WTC11 (cell line): ENCODE results near the gene PHF1. TPM values are rescaled to one million over a fixed set of nuclear protein-coding genes. Genes with fewer than 3 reads are reported as not detected.

Source experiments
- CREM ChIP-seq: sonication (generic); formaldehyde crosslinking; IDR thresholded peaks from 2 replicates; pipeline ENCODE4 v1.8.1; 2022; ENCODE audit warnings: mild to moderate bottlenecking, missing genetic modification reagents, moderate library complexity
- ERG ChIP-seq: fragments of 250-450 bp; sonication (Bioruptor Pico); IDR thresholded peaks from 2 replicates; pipeline ENCODE4 v1.8.0; 2021; ENCODE audit warnings: mild to moderate bottlenecking
- ETV6 ChIP-seq: sonication (generic); formaldehyde crosslinking; IDR thresholded peaks from 2 replicates; pipeline ENCODE4 v1.8.1; 2022; ENCODE audit warnings: mild to moderate bottlenecking, missing genetic modification reagents
- FOXK1 ChIP-seq: sonication (generic); formaldehyde crosslinking; IDR thresholded peaks from 2 replicates; pipeline ENCODE4 v1.8.0; 2022; ENCODE audit warnings: mild to moderate bottlenecking, moderate library complexity, missing genetic modification reagents
- HMGXB4 ChIP-seq: sonication (generic); formaldehyde crosslinking; IDR thresholded peaks from 2 replicates; pipeline ENCODE4 v1.8.1; 2023; ENCODE audit warnings: mild to moderate bottlenecking, moderate library complexity, missing genetic modification reagents
- JUN ChIP-seq: sonication (generic); formaldehyde crosslinking; IDR thresholded peaks from 2 replicates; pipeline ENCODE4 v1.8.0; 2023; ENCODE audit warnings: mild to moderate bottlenecking, missing genetic modification reagents
- MAX ChIP-seq: sonication (generic); formaldehyde crosslinking; IDR thresholded peaks from 2 replicates; pipeline ENCODE4 v1.8.0; 2022; ENCODE audit warnings: mild to moderate bottlenecking, missing genetic modification reagents
- NFYB ChIP-seq: sonication (generic); formaldehyde crosslinking; conservative IDR thresholded peaks from 2 replicates; pipeline ENCODE4 v1.8.0; 2022; ENCODE audit warnings: low read depth, missing genetic modification reagents
- PRDM15 ChIP-seq: sonication (generic); formaldehyde crosslinking; IDR thresholded peaks from 2 replicates; pipeline ENCODE4 v1.8.0; 2022; ENCODE audit warnings: missing genetic modification reagents
- SMAD4 ChIP-seq: sonication (generic); formaldehyde crosslinking; IDR thresholded peaks from 2 replicates; pipeline ENCODE4 v1.8.0; 2022; ENCODE audit warnings: mild to moderate bottlenecking, missing genetic modification reagents
- SP1 ChIP-seq: sonication (generic); formaldehyde crosslinking; conservative IDR thresholded peaks from 2 replicates; pipeline ENCODE4 v1.8.1; 2022; ENCODE audit warnings: missing genetic modification reagents
- TCF7 ChIP-seq: sonication (generic); formaldehyde crosslinking; IDR thresholded peaks from 2 replicates; pipeline ENCODE4 v1.8.0; 2022; ENCODE audit warnings: mild to moderate bottlenecking, low read depth, missing genetic modification reagents, moderate library complexity
- TEAD1 ChIP-seq: sonication (generic); formaldehyde crosslinking; IDR thresholded peaks from 2 replicates; pipeline ENCODE4 v1.8.0; 2022; ENCODE audit warnings: mild to moderate bottlenecking, missing genetic modification reagents
- TP53 ChIP-seq: sonication (generic); formaldehyde crosslinking; IDR thresholded peaks from 2 replicates; pipeline ENCODE4 v1.8.1; 2023; ENCODE audit warnings: mild to moderate bottlenecking, missing genetic modification reagents
- USF2 ChIP-seq: sonication (generic); formaldehyde crosslinking; IDR thresholded peaks from 2 replicates; pipeline ENCODE4 v1.8.1; 2023; ENCODE audit warnings: mild to moderate bottlenecking, missing genetic modification reagents, moderate library complexity
- ZBTB43 ChIP-seq: sonication (generic); formaldehyde crosslinking; IDR thresholded peaks from 2 replicates; pipeline ENCODE4 v1.8.1; 2023; ENCODE audit warnings: mild to moderate bottlenecking, missing genetic modification reagents
- ZNF263 ChIP-seq: sonication (generic); formaldehyde crosslinking; IDR thresholded peaks from 2 replicates; pipeline ENCODE4 v1.8.1; 2022; ENCODE audit warnings: low read depth, mild to moderate bottlenecking, moderate library complexity, missing genetic modification reagents
- ZNF281 ChIP-seq: sonication (generic); formaldehyde crosslinking; IDR thresholded peaks from 2 replicates; pipeline ENCODE4 v1.8.0; 2023; ENCODE audit warnings: mild to moderate bottlenecking, missing genetic modification reagents
- ZNF423 ChIP-seq: fragments of 250-450 bp; sonication (Bioruptor Pico); IDR thresholded peaks from 2 replicates; pipeline ENCODE4 v2.1.2; 2022; ENCODE audit warnings: mild to moderate bottlenecking, moderate library complexity
- ZNF512 ChIP-seq: sonication (generic); formaldehyde crosslinking; IDR thresholded peaks from 2 replicates; pipeline ENCODE4 v1.8.1; 2022; ENCODE audit warnings: missing genetic modification reagents, borderline replicate concordance
- total RNA-seq: library from RNA; stranded (reverse); gene quantifications from 3 replicates; pipeline ENCODE4 v1.2.3, GENCODE V29; 2021

PHF1 gene
- total RNA-seq, 1 experiment from 2014 or later: 63.6 TPM

- TF ChIP-seq ETV6 (CRISPR knock-in tag) (peak; percentile 10; the same call in 1 of the 2 replicates), ZNF512 (CRISPR knock-in tag) (no peak), ZNF281 (peak; percentile 88), ZBTB43 (CRISPR knock-in tag) (no peak), ERG (CRISPR knock-in tag) (no peak), ZNF263 (CRISPR knock-in tag) (no peak), JUN (no peak), CREM (0 out of 2 replicates have a peak, but pooled peaks have one; percentile 15), PRDM15 (CRISPR knock-in tag) (no peak), NFYB (0 out of 2 replicates have a peak, but pooled peaks have one; percentile 29), FOXK1 (peak; percentile 56; the same call in 1 of the 2 replicates), HMGXB4 (CRISPR knock-in tag) (no peak), SMAD4 (no peak), TP53 (CRISPR knock-in tag) (no peak), USF2 (CRISPR knock-in tag) (peak; percentile 46; the same call in 1 of the 2 replicates), ZNF423 (CRISPR knock-in tag) (no peak), TEAD1 (peak; percentile 90; the same call in 1 of the 2 replicates), SP1 (CRISPR knock-in tag) (peak; percentile 75), TCF7 (no peak), MAX (CRISPR knock-in tag) (peak; percentile 78; the same call in 1 of the 2 replicates)
Measured at GRCh38 chr6:33430991-33431879, 20.4 kb downstream of the PHF1 start (continued).
